ENCODE data around the gene APCDD1L.

The APCDD1L gene

GRCh38 chr20:58483470-58483869, 31.7 kb downstream of the APCDD1L start:
- DNase-seq = no peak

- no peak for DNase-seq
These were observed 32.1 kb downstream of the APCDD1L start for GRCh38 chr20:58483051-58483450.

- DNase-seq = no peak
These were observed 32.8 kb downstream of the APCDD1L start for GRCh38 chr20:58482416-58482815.

- no peak for DNase-seq
These were observed 33.6 kb downstream of the APCDD1L start for GRCh38 chr20:58481481-58482021.

GRCh38 chr20:58480551-58481336, 34.5 kb downstream of the APCDD1L start:
- no peak for DNase-seq

GRCh38 chr20:58479726-58480440, 35.3 kb downstream of the APCDD1L start:
- DNase-seq = no peak

- DNase-seq = no peak
These were observed 36.9 kb downstream of the APCDD1L start for GRCh38 chr20:58478141-58478805.

- DNase-seq = no peak
These were observed 39.7 kb downstream of the APCDD1L start for GRCh38 chr20:58475466-58475865.

GRCh38 chr20:58473453-58474425, 41.5 kb downstream of the APCDD1L start:
- no peak for DNase-seq

- DNase-seq = no peak
These were observed 42.8 kb downstream of the APCDD1L start for GRCh38 chr20:58472273-58473018.

- DNase-seq = no peak
These were observed 43.7 kb downstream of the APCDD1L start for GRCh38 chr20:58471193-58472164.

- DNase-seq = no peak
These were observed 44.6 kb downstream of the APCDD1L start for GRCh38 chr20:58470336-58471192.

- DNase-seq = no peak
These were observed 45.6 kb downstream of the APCDD1L start for GRCh38 chr20:58469616-58470015.

- DNase-seq = no peak
These were observed 47.3 kb downstream of the APCDD1L start for GRCh38 chr20:58467572-58468527.

GRCh38 chr20:58466729-58467571, 48.2 kb downstream of the APCDD1L start:
- no peak for DNase-seq

GRCh38 chr20:58466095-58466708, 49.0 kb downstream of the APCDD1L start:
- DNase-seq = no peak

- DNase-seq = no peak
These were observed 50.4 kb downstream of the APCDD1L start for GRCh38 chr20:58464838-58465237.

Data from NCI-H2081 treated with DMSO at 0.1 percent for 48 hours (cell line).